Measurements from ENCODE around the gene PPP1R1C. TPM values are rescaled to one million over a fixed set of nuclear protein-coding genes. Genes with fewer than 3 reads are reported as not detected.
A peak's percentile ranks its signal among the peaks of the same experiment; 100 is the strongest.

PPP1R1C gene
- total and polyA plus RNA-seq, 3 donors from 2014 or later, result 16.4 to 98.9 (median 26.2) TPM

- no peaks in the 10 kb centered on the region for H3K27me3 ChIP-seq
- DNase-seq, result peak; percentile 17
- no peak overlapping the region for H3K27ac ChIP-seq
- H3K36me3 ChIP-seq (ENCODE audit: low read depth, missing control alignments), result no peaks in the 10 kb centered on the region
- no peaks in the 10 kb centered on the region for H3K9me3 ChIP-seq
- TF ChIP-seq CTCF (IDR thresholded peaks at IDR 0.05) (no peak), POLR2A (IDR thresholded peaks at IDR 0.05) (no peak)
- H3K4me3 ChIP-seq, result no peak overlapping the region
- 70 to 76% methylated on average over 3 of the region's 3 CpGs for WGBS, 2 donors
- intact Hi-C loops (cut with DNase I; ENCODE audit: low total_unique reads), result no loop called here
- no peaks in the 10 kb centered on the region for H3K4me1 ChIP-seq
These were observed 78.5 kb downstream of the PPP1R1C start for GRCh38 chr2:182064019-182064778.

GRCh38 chr2:182066400-182067087 is 80.9 kb downstream of the PPP1R1C start:
- H3K4me3 ChIP-seq, result no peak overlapping the region
- H3K36me3 ChIP-seq (ENCODE audit: low read depth, missing control alignments), result no peaks in the 10 kb centered on the region
- H3K27ac ChIP-seq, result no peak overlapping the region
- no peaks in the 10 kb centered on the region for H3K27me3 ChIP-seq
- intact Hi-C loops (cut with DNase I; ENCODE audit: low total_unique reads), result no loop called here
- WGBS, 2 donors, result 58 to 64% methylated on average over 2 of the region's 2 CpGs
- no peak for DNase-seq
- H3K9me3 ChIP-seq, result no peaks in the 10 kb centered on the region
- no peaks in the 10 kb centered on the region for H3K4me1 ChIP-seq
- TF ChIP-seq POLR2A (IDR thresholded peaks at IDR 0.05), result no peak
- no peak for TF ChIP-seq CTCF (IDR thresholded peaks at IDR 0.05)

GRCh38 chr2:182067393-182067792 is 81.7 kb downstream of the PPP1R1C start:
- no peak overlapping the region for H3K4me3 ChIP-seq
- DNase-seq, result no peak
- H3K4me1 ChIP-seq, result no peaks in the 10 kb centered on the region
- no peak overlapping the region for H3K27ac ChIP-seq
- TF ChIP-seq POLR2A (IDR thresholded peaks at IDR 0.05) (no peak), CTCF (IDR thresholded peaks at IDR 0.05) (no peak)
- H3K27me3 ChIP-seq, result no peaks in the 10 kb centered on the region
- no peaks in the 10 kb centered on the region for H3K36me3 ChIP-seq (ENCODE audit: low read depth, missing control alignments)
- H3K9me3 ChIP-seq, result no peaks in the 10 kb centered on the region
- intact Hi-C loops (cut with DNase I; ENCODE audit: low total_unique reads), result no loop called here
- WGBS, 2 donors, result 91% methylated on average over 5 of the region's 5 CpGs

GRCh38 chr2:182068811-182069210 is 83.2 kb downstream of the PPP1R1C start:
- intact Hi-C loops (cut with DNase I; ENCODE audit: low total_unique reads), result no loop called here
- Histone ChIP-seq H3K27ac (no peak overlapping the region), H3K4me3 (no peak overlapping the region), H3K36me3 (ENCODE audit: low read depth, missing control alignments) (no peaks in the 10 kb centered on the region), H3K9me3 (no peaks in the 10 kb centered on the region), H3K4me1 (no peaks in the 10 kb centered on the region), H3K27me3 (no peaks in the 10 kb centered on the region)
- DNase-seq, result no peak
- 71 to 81% methylated on average over 3 of the region's 3 CpGs for WGBS, 2 donors
- TF ChIP-seq POLR2A (IDR thresholded peaks at IDR 0.05) (no peak), CTCF (IDR thresholded peaks at IDR 0.05) (no peak)

Data from testis (tissue), 3 donors.